Measurements from ENCODE around the gene ARL13B. TPM values are rescaled to one million over a fixed set of nuclear protein-coding genes. Genes with fewer than 3 reads are reported as not detected.

The ARL13B gene
- total and polyA plus RNA-seq, 2 donors (not counting 1 experiment from before 2014, with no cell fraction given), result 1.3 to 12.9 TPM

DNA sequence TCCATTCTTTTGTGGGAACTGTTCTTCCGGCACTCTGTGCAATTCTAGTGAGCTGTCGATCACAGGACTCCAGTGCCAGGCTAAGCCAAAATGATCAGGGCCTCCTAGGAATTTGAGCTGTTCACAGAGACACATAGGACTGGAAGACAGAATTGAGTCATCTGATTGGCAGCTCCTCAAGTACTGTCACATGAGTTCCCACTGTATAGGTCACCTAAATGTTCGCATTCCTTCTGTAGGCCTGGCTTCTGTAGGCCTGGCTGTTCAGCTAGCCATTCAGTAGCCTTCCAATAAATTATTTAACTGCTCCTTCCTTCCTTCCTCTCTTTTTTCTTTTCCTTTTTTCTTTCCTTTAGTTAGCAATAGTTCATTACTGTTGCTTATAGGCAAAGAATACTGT lies 10.5 kb upstream of the ARL13B start:
- Mint-ChIP-seq H3K27me3 (peaks cover 28% of the 10 kb centered on the region), H3K4me3 (no peak overlapping the region), H3K27ac (no peak overlapping the region), H3K4me1 (peaks cover 12% of the 10 kb centered on the region), H3K9me3 (ENCODE audit: insufficient read depth) (no peaks in the 10 kb centered on the region)
- no peak for TF ChIP-seq EZH2 (IDR thresholded peaks at IDR 0.05; ENCODE audit: borderline replicate concordance, insufficient read depth, low read depth, low read length, poor library complexity, severe bottlenecking)
- TF ChIP-seq, protein P1, sequence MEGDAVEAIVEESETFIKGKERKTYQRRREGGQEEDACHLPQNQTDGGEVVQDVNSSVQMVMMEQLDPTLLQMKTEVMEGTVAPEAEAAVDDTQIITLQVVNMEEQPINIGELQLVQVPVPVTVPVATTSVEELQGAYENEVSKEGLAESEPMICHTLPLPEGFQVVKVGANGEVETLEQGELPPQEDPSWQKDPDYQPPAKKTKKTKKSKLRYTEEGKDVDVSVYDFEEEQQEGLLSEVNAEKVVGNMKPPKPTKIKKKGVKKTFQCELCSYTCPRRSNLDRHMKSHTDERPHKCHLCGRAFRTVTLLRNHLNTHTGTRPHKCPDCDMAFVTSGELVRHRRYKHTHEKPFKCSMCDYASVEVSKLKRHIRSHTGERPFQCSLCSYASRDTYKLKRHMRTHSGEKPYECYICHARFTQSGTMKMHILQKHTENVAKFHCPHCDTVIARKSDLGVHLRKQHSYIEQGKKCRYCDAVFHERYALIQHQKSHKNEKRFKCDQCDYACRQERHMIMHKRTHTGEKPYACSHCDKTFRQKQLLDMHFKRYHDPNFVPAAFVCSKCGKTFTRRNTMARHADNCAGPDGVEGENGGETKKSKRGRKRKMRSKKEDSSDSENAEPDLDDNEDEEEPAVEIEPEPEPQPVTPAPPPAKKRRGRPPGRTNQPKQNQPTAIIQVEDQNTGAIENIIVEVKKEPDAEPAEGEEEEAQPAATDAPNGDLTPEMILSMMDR (IDR thresholded peaks at IDR 0.05), result no peak
- no peak for DNase-seq
- Histone ChIP-seq H2AFZ (ENCODE audit: insufficient read depth, low read depth, low read length, poor library complexity, severe bottlenecking) (no peak overlapping the region), H3K27me3 (replicated peaks in 1 of 4; ENCODE audit: control extremely low read depth in 1 of 4, control insufficient read depth in 3 of 4, insufficient read depth in 4 of 4, low read length in 3 of 4) (peaks cover 1 to 13% (median 8%) of the 10 kb centered on the region in 4 experiments), H3K9ac (ENCODE audit: low read length) (no peak overlapping the region), H3K4me1 (ENCODE audit: control insufficient read depth in 2 of 2, insufficient read depth in 2 of 2, low read length in 2 of 2) (peaks cover 10 to 11% of the 10 kb centered on the region in 2 donors), H3K79me2 (ENCODE audit: control insufficient read depth, insufficient read depth, low read length) (no peaks in the 10 kb centered on the region), H4K20me1 (ENCODE audit: control insufficient read depth, insufficient read depth, low read length, poor library complexity, severe bottlenecking) (no peaks in the 10 kb centered on the region), H3K36me3 (replicated peaks in 1 of 2; ENCODE audit: control extremely low read depth in 1 of 2, control insufficient read depth in 1 of 2, extremely low read depth in 1 of 2, insufficient read depth in 2 of 2, low read length in 1 of 2) (no peaks in the 10 kb centered on the region), H3K27ac (ENCODE audit: low read length in 2 of 2) (no peak overlapping the region), H3K4me3 (ENCODE audit: control extremely low read depth in 1 of 5, extremely low read depth in 1 of 5, insufficient read depth in 1 of 5, low read depth in 2 of 5, low read length in 4 of 5) (no peak overlapping the region), H3K4me2 (replicated peaks; ENCODE audit: low read depth, low read length, poor library complexity, severe bottlenecking) (no peak overlapping the region), H3K9me3 (ENCODE audit: control extremely low read depth in 1 of 3, control insufficient read depth in 2 of 3, insufficient read depth in 1 of 3, low read length in 2 of 3) (peaks cover 0 to 4% (median 0%) of the 10 kb centered on the region in 3 donors)
- ATAC-seq (ENCODE audit: low read depth), result no peak
- POLR2A ChIA-PET, result no interaction called here
- intact Hi-C loops (cut with micrococcal nuclease), result no loop called here
- 67% methylated on average over 3 of the region's 3 CpGs for WGBS (ENCODE audit: insufficient coverage)
- CTCF ChIA-PET, result no interaction called here

GRCh38 chr3:93969997-93970396 lies 10.0 kb upstream of the ARL13B start:
- H3K27me3 Mint-ChIP-seq, result peaks cover 25% of the 10 kb centered on the region
- H2AFZ ChIP-seq (ENCODE audit: insufficient read depth, low read depth, low read length, poor library complexity, severe bottlenecking), result no peak overlapping the region
- H3K27ac Mint-ChIP-seq, result no peak overlapping the region
- ChIA-PET CTCF (no interaction called here), POLR2A (no interaction called here)
- H3K4me2 ChIP-seq (replicated peaks; ENCODE audit: low read depth, low read length, poor library complexity, severe bottlenecking), result no peak overlapping the region
- DNase-seq (no peak), ATAC-seq (ENCODE audit: low read depth) (no peak)
- H3K4me1 Mint-ChIP-seq, result peaks cover 12% of the 10 kb centered on the region
- no peak overlapping the region for H3K4me3 Mint-ChIP-seq
- H3K9me3 ChIP-seq (ENCODE audit: control extremely low read depth in 1 of 3, control insufficient read depth in 2 of 3, insufficient read depth in 1 of 3, low read length in 2 of 3), result peaks cover 0 to 3% (median 0%) of the 10 kb centered on the region in 3 donors
- H3K9ac ChIP-seq (ENCODE audit: low read length), result no peak overlapping the region
- H3K9me3 Mint-ChIP-seq (ENCODE audit: insufficient read depth), result no peaks in the 10 kb centered on the region
- no peak overlapping the region for H3K4me3 ChIP-seq (ENCODE audit: control extremely low read depth in 1 of 5, extremely low read depth in 1 of 5, insufficient read depth in 1 of 5, low read depth in 2 of 5, low read length in 4 of 5)
- no peaks in the 10 kb centered on the region for H3K79me2 ChIP-seq (ENCODE audit: control insufficient read depth, insufficient read depth, low read length)
- no peaks in the 10 kb centered on the region for H3K36me3 ChIP-seq (replicated peaks in 1 of 2; ENCODE audit: control extremely low read depth in 1 of 2, control insufficient read depth in 1 of 2, extremely low read depth in 1 of 2, insufficient read depth in 2 of 2, low read length in 1 of 2)
- H3K27ac ChIP-seq (ENCODE audit: low read length in 2 of 2), result no peak overlapping the region
- no peaks in the 10 kb centered on the region for H4K20me1 ChIP-seq (ENCODE audit: control insufficient read depth, insufficient read depth, low read length, poor library complexity, severe bottlenecking)
- WGBS (ENCODE audit: insufficient coverage), result no CpG with 5 or more reads among the region's 1 CpG
- TF ChIP-seq, protein P1 (IDR thresholded peaks at IDR 0.05), result no peak
- TF ChIP-seq EZH2 (IDR thresholded peaks at IDR 0.05; ENCODE audit: borderline replicate concordance, insufficient read depth, low read depth, low read length, poor library complexity, severe bottlenecking), result no peak
- H3K4me1 ChIP-seq (ENCODE audit: control insufficient read depth in 2 of 2, insufficient read depth in 2 of 2, low read length in 2 of 2), result peaks cover 10 to 11% of the 10 kb centered on the region in 2 donors
- intact Hi-C loops (cut with micrococcal nuclease), result no loop called here
- peaks cover 1 to 13% (median 8%) of the 10 kb centered on the region in 4 experiments for H3K27me3 ChIP-seq (replicated peaks in 1 of 4; ENCODE audit: control extremely low read depth in 1 of 4, control insufficient read depth in 3 of 4, insufficient read depth in 4 of 4, low read length in 3 of 4)
